WI38 (cell line): ENCODE measurements around the gene SREBF2.

ENCODE experiments used
- H3K4me3 ChIP-seq: 2 replicates; pipeline ENCODE4 v1.5.1; 2011; ENCODE audit warnings: low read depth, mild to moderate bottlenecking, control low read depth, low read length
- CTCF ChIP-seq: IDR thresholded peaks from 2 replicates; pipeline ENCODE4 v1.5.1; 2012; ENCODE audit warnings: low read depth, mild to moderate bottlenecking, control low read depth, low read length

The SREBF2 gene

DNA sequence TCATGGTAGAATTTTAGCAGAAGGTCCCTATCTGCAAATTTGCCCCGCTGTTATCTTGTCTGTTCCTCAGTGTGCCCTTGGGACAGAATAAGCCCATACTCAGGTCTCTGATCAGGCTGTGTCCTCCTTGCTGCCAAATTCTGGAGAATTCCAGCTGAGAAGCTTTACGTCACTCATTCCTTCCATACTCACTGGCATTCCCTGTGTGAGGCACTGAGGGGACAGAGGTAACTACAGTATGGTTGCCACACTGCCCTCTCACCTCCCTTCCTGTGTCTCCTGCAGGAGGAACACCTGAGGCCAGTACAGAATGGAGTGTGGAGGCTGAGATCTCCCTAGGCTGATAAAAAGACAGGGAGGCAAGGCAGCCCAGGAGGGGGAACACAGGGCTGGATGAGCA is 50.5 kb downstream of the SREBF2 start:
- no peak overlapping the region for H3K4me3 ChIP-seq
- no peak for TF ChIP-seq CTCF

GRCh38 chr22:41885116-41885515 is 52.2 kb downstream of the SREBF2 start:
- H3K4me3 ChIP-seq: no peak overlapping the region
- TF ChIP-seq CTCF: no peak

DNA sequence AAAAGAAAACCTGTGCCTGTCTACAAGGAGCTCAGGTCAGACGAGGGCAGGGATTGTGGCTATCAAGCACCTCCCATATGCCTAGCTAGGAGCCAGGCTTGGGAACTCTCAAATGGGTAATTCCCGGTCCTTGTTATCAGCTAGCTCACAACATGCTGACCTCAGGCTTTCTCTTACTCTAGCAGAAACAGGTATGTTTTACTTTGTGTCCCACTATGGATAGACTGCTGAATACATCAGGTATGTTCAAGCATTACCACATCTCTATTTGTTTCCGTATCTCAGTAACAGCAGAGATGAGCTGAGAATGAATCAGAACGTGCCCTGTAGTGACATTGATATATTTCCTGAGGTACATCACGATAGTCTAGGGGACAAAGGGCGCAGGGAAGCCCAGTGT is 52.6 kb downstream of the SREBF2 start:
- H3K4me3 ChIP-seq: no peak overlapping the region
- TF ChIP-seq CTCF: no peak

- H3K4me3 ChIP-seq: no peak overlapping the region
These were observed 55.8 kb downstream of the SREBF2 start for GRCh38 chr22:41888627-41889200.

DNA sequence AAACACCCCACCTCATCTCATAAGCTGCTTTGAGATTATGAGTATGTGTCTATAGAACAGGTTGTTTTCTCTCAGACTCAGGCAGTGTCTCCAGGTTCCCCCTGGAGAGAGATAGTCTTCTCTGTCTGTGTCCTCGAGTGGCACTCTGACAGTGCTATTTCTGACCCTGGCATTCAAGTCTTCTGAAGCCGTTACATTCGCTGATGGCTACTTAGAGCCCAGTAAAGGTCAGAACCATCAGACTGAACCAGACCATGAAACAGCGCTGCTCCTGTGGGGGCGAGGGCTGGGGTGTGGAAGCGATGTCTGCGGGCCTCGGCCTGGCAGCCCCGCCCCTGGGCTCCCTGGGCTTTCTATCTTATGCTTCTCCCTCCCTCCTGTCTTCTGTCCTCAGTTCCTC is 58.5 kb downstream of the SREBF2 start:
- no peak overlapping the region for H3K4me3 ChIP-seq
- no peak for TF ChIP-seq CTCF

More at GRCh38 chr22:41888627-41889200, 55.8 kb downstream of the SREBF2 start:
- no peak for TF ChIP-seq CTCF

- no peak for TF ChIP-seq CTCF
- H3K4me3 ChIP-seq: no peak overlapping the region
These were observed 59.8 kb downstream of the SREBF2 start for GRCh38 chr22:41892721-41893120.

DNA sequence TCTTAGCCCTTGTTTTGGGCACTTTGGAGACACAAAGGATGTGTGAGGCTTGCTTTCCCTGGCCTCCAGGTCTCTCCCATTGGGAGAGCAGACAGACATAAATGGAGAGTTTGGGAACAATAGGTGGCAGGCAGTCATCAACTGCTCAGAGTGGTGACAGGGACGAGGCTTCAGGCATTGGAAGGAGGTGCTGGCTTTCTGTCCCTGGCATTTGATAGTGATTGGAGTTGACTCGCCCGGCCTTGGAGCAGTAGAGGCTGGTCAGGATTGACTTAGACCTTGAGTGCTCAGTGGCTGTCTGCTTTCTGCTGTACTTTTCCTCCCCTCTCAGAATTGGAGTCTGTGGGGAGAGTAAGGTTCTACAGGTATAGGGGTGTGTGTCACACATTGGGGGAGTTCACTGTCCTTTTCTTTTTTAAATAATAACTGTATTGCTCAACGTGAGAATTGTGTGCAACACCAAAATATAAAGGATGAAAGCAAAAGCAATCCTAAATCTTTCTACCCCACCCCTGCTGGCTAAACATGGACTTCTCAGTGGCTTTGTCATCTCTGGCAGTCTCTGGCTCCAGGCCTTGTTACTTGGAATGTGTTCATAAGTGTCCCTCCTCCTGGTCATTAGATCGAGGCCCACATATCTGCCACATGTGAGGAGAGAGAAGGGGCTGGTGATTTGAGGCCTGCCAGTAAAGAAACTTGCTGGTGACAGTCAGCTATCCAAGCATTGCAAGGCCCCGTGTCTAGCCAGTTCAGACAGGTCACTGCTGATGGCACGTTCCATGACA is 60.9 kb downstream of the SREBF2 start:
- H3K4me3 ChIP-seq: no peak overlapping the region

More for the DNA sequence above, 60.9 kb downstream of the SREBF2 start:
- no peak for TF ChIP-seq CTCF
